Transverse colon (tissue), 1 donor: Measurements from ENCODE around the gene RSU1.

Experiments
- EP300 ChIP-seq: sonication (generic); formaldehyde crosslinking; IDR thresholded peaks from one replicate; pipeline ENCODE4 v1.6.1; 2017; ENCODE audit warnings: antibody characterized with exemption, low read depth
- POLR2A ChIP-seq: fragments of 450-650 bp; IDR thresholded peaks from one replicate; pipeline ENCODE4 v1.6.1; 2016; ENCODE audit warnings: antibody characterized with exemption, mild to moderate bottlenecking, moderate library complexity

DNA sequence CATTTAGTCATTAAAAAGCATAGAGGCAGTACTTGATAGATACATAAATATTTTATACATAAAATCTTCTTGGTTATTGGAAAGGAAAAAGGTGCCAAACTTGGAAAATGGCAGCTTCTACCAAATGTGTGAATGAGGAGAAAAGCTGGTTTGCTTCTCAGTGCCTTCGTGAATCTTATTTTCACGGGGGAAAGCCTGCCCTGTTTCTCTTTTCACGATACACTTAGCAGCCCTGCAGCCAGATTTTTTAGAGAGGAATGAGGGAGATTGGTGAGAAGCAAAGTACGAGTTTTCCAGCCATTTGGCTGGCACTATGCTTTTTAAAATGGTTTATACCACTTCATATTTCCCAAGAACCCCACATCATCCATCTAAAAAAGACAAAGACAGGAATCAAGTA, 272.6 kb downstream of the RSU1 start:
- TF ChIP-seq POLR2A: no peak
- no peak for TF ChIP-seq EP300
